Upper lobe of left lung (tissue), 6 donors: ENCODE results near the gene TCERG1L. TPM values are rescaled to one million over a fixed set of nuclear protein-coding genes. Genes with fewer than 3 reads are reported as not detected.
A peak's percentile ranks its signal among the peaks of the same experiment; 100 is the strongest.

Experiments
- ATAC-seq, 2 donors: fragments of 200-7000 bp; cut with Tn5 transposase; one replicate each; pipeline ENCODE4 v1.9.1; 2022; ENCODE audit warnings: mild to moderate bottlenecking in 2 of 2, moderate library complexity in 2 of 2; ENCODE audit not compliant: low FRiP score in 2 of 2
- DNase-seq, 2 donors: peaks; one replicate each; pipeline ENCODE4 v3.0.0-alpha.2; 2019 to 2020
- H3K27ac ChIP-seq, 4 donors: fragments of 200-600 bp; sonication (generic); one replicate each; pipeline ENCODE4 v1.5.1; 2016 to 2019
- H3K27me3 ChIP-seq, 4 donors: fragments of 200-600 bp; sonication (generic); one replicate each; pipeline ENCODE4 v1.5.1; 2017 to 2019
- H3K36me3 ChIP-seq, 4 donors: fragments of 200-600 bp; sonication (generic); one replicate each; pipeline ENCODE4 v1.5.1; 2016 to 2019
- H3K4me1 ChIP-seq, 4 donors: fragments of 200-600 bp; sonication (generic); one replicate each; pipeline ENCODE4 v1.5.1; 2018 to 2019
- H3K4me3 ChIP-seq, 4 donors: fragments of 200-600 bp; sonication (generic); one replicate each; pipeline ENCODE4 v1.5.1; 2017 to 2019; ENCODE audit warnings: mild to moderate bottlenecking in 2 of 4, moderate library complexity in 1 of 4
- H3K9me3 ChIP-seq, 4 donors: fragments of 200-600 bp; sonication (generic); one replicate each; pipeline ENCODE4 v1.5.1; 2018 to 2019
- CTCF ChIP-seq, 6 experiments: fragments of 450-650 bp in 4 of 6; fragments of 200-600 bp in 2 of 6; sonication (generic) in 2 of 6; IDR thresholded peaks; one replicate each; pipeline ENCODE4 v1.5.1; 2016 to 2019; ENCODE audit warnings: antibody characterized with exemption in 6 of 6
- EP300 ChIP-seq, 4 donors: sonication (generic); formaldehyde crosslinking; IDR thresholded peaks; one replicate each; pipeline ENCODE4 v1.5.1; 2017; ENCODE audit warnings: antibody characterized with exemption in 4 of 4, control low read depth in 2 of 4
- POLR2A ChIP-seq, 4 donors: fragments of 450-650 bp; IDR thresholded peaks; one replicate each; pipeline ENCODE4 v1.5.1; 2016 to 2017; ENCODE audit warnings: antibody characterized with exemption in 4 of 4, mild to moderate bottlenecking in 2 of 4
- POLR2AphosphoS5 ChIP-seq, 2 donors: sonication (generic); formaldehyde crosslinking; IDR thresholded peaks; one replicate each; pipeline ENCODE4 v1.5.1; 2017; ENCODE audit warnings: antibody characterized with exemption in 2 of 2
- WGBS, 2 donors: methylation state at CpG; one replicate each; pipeline ENCODE4 v1.1.5; 2017 to 2018; 5-methylcytosine and 5-hydroxymethylcytosine counted together
- total RNA-seq, 6 donors: library from RNA; depleted of rRNA in 4 of 6; stranded (reverse); fragments of >200 nt in 4 of 6; gene quantifications; one replicate each; pipeline versions ENCODE4 v1.1.0 to v1.2.1, GENCODE V29; 2016 to 2021
- donor health status: DM: no; HTN: no; CAD: no; lungs with moderate emphysema.
- donor health status: DM: no; HTN: yes; CAD: no; lungs with severe emphysema.

Gene TCERG1L
- total RNA-seq, 6 donors from 2014 or later = 0.10 TPM; not detected in 5

GRCh38 chr10:131211965-131212619 is 99.4 kb downstream of the TCERG1L start:
- peak in 1 of 2 donors; percentile 13 for DNase-seq
- Histone ChIP-seq H3K27ac (no peak overlapping the region), H3K27me3 (no peaks in the 10 kb centered on the region), H3K4me1 (no peaks in the 10 kb centered on the region), H3K36me3 (no peaks in the 10 kb centered on the region), H3K4me3 (no peak overlapping the region), H3K9me3 (no peaks in the 10 kb centered on the region)
- TF ChIP-seq EP300 (IDR thresholded peaks at IDR 0.05) (no peak), POLR2AphosphoS5 (IDR thresholded peaks at IDR 0.05) (no peak), CTCF (IDR thresholded peaks at IDR 0.05) (no peak), POLR2A (IDR thresholded peaks at IDR 0.05) (no peak)
- 80 to 94% methylated on average over 2 of the region's 2 CpGs for WGBS, 2 donors
- no peak for ATAC-seq

- TF ChIP-seq EP300 (IDR thresholded peaks at IDR 0.05) (no peak), POLR2AphosphoS5 (IDR thresholded peaks at IDR 0.05) (no peak), CTCF (IDR thresholded peaks at IDR 0.05) (no peak), POLR2A (IDR thresholded peaks at IDR 0.05) (no peak)
Measured at GRCh38 chr10:131211559-131211958, 100.0 kb downstream of the TCERG1L start.

GRCh38 chr10:131211146-131211545 is 100.4 kb downstream of the TCERG1L start:
- no peak overlapping the region for H3K27ac ChIP-seq
- WGBS, 2 donors = 59 to 73% methylated on average over 4 to 10 of the region's 10 CpGs
- TF ChIP-seq CTCF (IDR thresholded peaks at IDR 0.05) (no peak), EP300 (IDR thresholded peaks at IDR 0.05) (no peak), POLR2AphosphoS5 (IDR thresholded peaks at IDR 0.05) (no peak), POLR2A (IDR thresholded peaks at IDR 0.05) (no peak)
- no peak overlapping the region for H3K4me3 ChIP-seq
- H3K4me1 ChIP-seq = no peaks in the 10 kb centered on the region
- ATAC-seq (no peak), DNase-seq (peak in 1 of 2 donors; percentile 8)
- H3K36me3 ChIP-seq = no peaks in the 10 kb centered on the region
- no peaks in the 10 kb centered on the region for H3K27me3 ChIP-seq
- no peaks in the 10 kb centered on the region for H3K9me3 ChIP-seq

More at GRCh38 chr10:131211559-131211958, 100.0 kb downstream of the TCERG1L start:
- DNase-seq = peak in 1 of 2 donors; percentile 16
- no peaks in the 10 kb centered on the region for H3K9me3 ChIP-seq
- H3K27ac ChIP-seq = no peak overlapping the region
- no peaks in the 10 kb centered on the region for H3K4me1 ChIP-seq
- H3K4me3 ChIP-seq = no peak overlapping the region
- H3K27me3 ChIP-seq = no peaks in the 10 kb centered on the region
- no peak for ATAC-seq
- WGBS, 2 donors = 78 to 88% methylated on average over 9 of the region's 9 CpGs
- no peaks in the 10 kb centered on the region for H3K36me3 ChIP-seq

- Histone ChIP-seq H3K36me3 (no peaks in the 10 kb centered on the region), H3K9me3 (no peaks in the 10 kb centered on the region), H3K27me3 (no peaks in the 10 kb centered on the region), H3K27ac (no peak overlapping the region), H3K4me3 (no peak overlapping the region), H3K4me1 (no peaks in the 10 kb centered on the region)
- no peak for TF ChIP-seq POLR2A (IDR thresholded peaks at IDR 0.05)
- TF ChIP-seq CTCF (IDR thresholded peaks at IDR 0.05) = no peak
- no peak for TF ChIP-seq EP300 (IDR thresholded peaks at IDR 0.05)
- TF ChIP-seq POLR2AphosphoS5 (IDR thresholded peaks at IDR 0.05) = no peak
- peak in 1 of 2 donors; percentile 6 for DNase-seq
- WGBS, 2 donors = 69% methylated on average over 3 of the region's 3 CpGs
- no peak for ATAC-seq
Measured at GRCh38 chr10:131210181-131210580, 101.3 kb downstream of the TCERG1L start.
